M059J (cell line): ENCODE data around the gene CCR9. TPM values are rescaled to one million over a fixed set of nuclear protein-coding genes. Genes with fewer than 3 reads are reported as not detected.
A peak's percentile ranks its signal among the peaks of the same experiment; 100 is the strongest.

Experiments
- DNase-seq: peaks from one replicate; pipeline ENCODE4 v3.0.0-alpha.2; 2012; ENCODE audit warnings: low read depth
- total RNA-seq: library from RNA; depleted of rRNA; stranded (reverse); fragments of >200 nt; shearing (Covaris generic); gene quantifications from 2 replicates; pipeline ENCODE4 v1.2.3, GENCODE V29; 2014

Gene CCR9
- total RNA-seq, 1 experiment from 2014 or later: not detected

GRCh38 chr3:45937206-45938042, 51.1 kb downstream of the CCR9 start:
- no peak for DNase-seq

DNA sequence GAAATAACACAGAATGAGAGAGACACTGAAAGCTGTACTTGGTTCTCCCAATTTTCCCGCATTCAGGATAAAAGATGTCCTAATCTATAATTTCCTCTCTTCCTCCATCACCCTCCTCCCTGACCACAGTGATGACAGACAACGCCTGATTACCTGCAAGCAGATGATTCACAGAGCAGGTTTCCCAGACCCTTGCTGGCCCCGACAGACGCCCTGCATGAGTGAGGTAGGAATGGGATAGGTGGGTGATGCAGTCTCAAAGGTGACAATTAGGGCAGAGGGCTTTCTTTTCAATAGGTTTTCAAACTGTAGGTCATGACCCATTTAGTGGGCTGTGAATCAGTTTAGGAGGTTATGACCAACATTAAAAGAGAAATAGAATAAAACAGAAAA, 51.7 kb downstream of the CCR9 start:
- no peak for DNase-seq

- peak; percentile 79 for DNase-seq
These were observed 52.5 kb downstream of the CCR9 start for GRCh38 chr3:45938864-45939263.

DNA sequence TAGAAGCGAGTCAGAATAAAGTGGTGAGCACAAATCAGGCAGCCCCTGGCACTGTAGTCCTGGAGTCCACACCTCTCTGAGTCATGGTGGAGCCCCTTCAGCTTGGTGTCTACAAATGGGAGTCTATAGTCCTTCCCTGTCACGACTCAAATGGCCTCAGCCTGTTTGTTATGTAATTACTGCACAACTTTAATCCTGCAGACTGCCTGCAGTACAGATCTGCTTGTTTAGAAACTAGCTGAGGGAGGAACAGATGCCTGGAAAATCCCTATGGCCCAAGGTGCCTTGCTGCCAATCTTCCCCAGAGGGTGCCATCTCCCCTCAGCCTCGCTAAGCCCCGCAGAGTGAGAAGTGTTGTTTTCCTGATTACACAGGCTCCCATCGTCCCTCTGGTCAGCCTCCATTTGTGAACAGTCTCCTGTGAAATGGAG, 53.0 kb downstream of the CCR9 start:
- DNase-seq: peak; percentile 22

DNA sequence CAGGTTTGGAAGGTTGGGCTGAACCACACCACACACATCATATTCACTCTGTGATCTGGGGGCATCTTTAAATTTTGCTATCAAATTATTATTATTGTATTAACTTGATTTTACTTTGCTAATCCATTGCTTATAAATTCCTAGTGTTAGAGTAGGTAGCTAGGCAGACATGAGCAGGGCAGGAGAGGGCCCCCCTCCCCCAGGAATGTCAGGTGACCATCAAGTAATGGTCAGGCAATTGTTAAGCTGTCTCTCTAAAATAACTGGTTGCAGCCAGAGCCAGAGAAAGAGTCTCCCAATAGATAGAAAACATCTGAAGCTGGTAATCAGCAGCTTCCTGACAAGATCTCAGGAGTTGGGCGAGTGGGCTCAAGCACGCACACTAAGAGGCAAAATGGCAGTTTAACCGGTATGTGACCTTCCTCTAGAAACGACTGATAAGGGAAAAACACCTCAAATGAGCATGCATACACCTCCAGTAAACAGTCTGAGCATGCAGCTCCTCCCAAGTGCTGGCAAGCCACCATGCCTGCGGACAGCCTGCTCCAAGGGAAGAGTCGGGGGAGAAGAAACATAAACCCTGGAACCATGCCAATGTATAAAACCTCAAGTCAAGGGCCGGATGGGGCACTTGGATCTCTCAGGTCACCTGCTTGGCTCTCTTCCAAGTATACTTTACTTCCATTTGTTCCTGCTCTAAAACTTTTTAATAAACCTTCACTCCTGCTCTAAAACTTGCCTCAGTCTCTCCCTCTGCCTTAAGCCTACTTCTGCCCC, 53.8 kb downstream of the CCR9 start:
- no peak for DNase-seq

- DNase-seq: no peak
These were observed 54.5 kb downstream of the CCR9 start for GRCh38 chr3:45940781-45941365.

DNA sequence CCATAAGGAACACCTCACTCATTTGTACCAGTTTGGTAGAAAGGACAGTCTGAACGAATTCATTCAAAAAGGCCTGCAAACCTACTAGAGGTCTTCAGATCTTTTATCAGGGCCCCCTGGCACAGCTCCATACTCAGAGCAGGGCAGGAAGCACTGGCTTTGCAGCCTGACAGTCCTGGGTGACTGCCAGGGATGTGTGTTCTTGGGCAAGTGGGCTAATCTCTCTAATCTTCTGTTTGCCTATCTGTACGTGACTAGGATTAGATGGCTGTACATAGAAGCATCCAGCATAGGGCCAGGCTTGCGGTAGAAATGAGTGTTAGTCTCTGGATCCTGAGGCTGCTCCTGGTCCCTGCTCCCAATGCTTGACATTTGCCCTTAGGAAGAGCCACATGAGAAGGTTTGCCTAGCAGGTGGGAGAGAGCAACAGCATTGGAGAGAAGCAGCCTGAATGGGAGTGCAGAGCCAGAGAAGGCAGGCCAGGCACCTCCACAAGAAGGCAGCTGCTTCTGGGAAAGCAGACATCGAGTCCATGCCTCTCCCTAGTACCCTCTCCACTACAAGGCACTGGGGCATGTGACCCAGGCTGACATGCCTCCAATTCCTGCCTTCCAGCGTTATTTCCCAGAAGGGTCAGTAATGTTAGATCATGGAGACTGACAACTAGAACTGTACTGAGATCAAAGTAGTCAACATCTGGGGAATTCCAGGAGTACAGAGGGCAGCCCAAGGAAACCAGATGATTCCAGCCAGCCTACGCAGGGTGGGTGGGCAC, 55.9 kb downstream of the CCR9 start:
- DNase-seq: no peak

DNA sequence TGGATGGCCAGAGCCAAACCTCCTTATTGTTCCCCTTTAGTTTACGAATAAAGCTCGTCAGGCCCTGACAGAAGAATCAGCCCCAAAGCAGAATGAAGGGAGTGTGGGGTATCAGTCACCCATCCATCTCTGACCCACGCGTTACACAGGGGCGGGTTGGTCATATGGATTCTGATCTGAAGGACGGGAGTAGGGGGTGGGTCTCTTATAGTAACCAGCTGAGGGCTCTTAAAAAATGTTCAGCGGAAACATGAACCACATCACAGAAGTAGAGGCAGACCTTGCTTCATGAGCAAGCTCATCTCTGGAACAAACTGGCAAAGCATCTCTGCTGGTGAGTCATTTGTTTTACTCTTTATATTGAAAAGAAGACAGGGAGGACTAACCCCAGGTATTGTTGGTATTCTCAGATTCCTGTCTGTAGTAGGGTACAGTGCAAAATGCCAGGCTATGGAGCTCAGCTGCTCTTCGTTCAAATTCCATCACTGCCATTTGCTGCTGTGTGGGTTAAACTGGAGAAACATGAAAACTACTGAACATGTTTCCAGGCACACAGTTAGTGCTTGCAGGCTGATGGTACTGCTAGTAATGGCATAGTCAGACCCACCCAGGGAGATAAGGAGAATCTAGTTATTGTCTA, 57.0 kb downstream of the CCR9 start, which contains the start of gene CXCR6:
TSS of gene CXCR6 (plus strand) at position 258 of the 640 bp plus-strand sequence. CDS start 3,018 bp downstream, outside the sequence.
- DNase-seq: no peak

- DNase-seq: no peak
These were observed 58.7 kb downstream of the CCR9 start for GRCh38 chr3:45944830-45945620.

- DNase-seq: no peak
These were observed 60.0 kb downstream of the CCR9 start for GRCh38 chr3:45946307-45946706.

- no peak for DNase-seq
These were observed 60.5 kb downstream of the CCR9 start for GRCh38 chr3:45946875-45947274.

DNA sequence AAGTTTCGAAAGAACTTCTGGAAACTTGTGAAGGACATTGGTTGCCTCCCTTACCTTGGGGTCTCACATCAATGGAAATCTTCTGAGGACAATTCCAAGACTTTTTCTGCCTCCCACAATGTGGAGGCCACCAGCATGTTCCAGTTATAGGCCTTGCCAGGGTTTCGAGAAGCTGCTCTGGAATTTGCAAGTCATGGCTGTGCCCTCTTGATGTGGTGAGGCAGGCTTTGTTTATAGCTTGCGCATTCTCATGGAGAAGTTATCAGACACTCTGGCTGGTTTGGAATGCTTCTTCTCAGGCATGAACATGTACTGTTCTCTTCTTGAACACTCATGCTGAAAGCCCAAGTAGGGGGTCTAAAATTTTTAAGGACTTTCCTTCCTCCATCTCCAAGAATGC, 61.0 kb downstream of the CCR9 start:
- peak; percentile 41 for DNase-seq

DNA sequence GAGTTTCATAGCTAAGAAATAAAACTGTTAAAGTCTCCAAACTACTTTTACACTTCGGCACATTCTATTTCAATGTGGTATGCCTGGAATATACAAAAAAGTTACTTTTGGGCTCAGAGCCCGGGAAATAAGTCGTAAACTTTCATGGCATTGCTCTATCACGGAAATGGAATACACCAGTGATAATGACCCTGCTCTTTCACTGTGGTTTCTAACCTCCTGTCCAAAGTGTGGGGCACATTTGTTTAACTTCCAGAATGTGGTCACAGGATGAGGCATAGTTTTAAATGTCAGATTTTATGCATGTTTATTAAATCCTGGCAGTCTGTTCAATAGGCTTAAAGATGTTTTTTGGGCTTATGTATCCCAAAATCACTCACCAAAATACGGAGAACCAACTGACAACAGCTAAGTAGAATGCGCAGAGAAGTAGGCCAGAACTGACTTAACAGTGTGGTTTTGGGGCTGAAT, 62.0 kb downstream of the CCR9 start:
- DNase-seq: peak; percentile 87

GRCh38 chr3:45948881-45949280, 62.5 kb downstream of the CCR9 start:
- no peak for DNase-seq

DNA sequence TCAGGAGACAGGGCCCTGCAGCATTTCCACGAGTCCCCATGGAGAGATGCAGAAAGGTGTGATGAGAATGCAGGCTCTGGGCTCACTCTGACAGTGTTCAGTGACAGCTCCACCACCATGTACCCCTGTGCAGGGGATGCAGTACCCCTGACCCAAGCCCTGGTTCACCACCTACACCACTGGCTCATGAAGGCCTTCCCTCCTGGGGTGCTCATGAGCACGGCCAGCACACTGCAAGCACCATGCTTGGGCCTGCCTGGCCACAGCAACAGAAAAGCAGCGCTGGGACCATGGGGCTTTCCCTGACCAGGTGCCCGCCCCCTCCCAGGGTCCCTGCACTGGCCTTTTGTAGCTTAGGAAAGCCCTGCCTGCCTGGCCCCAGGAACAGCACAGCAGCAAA, 63.1 kb downstream of the CCR9 start:
- DNase-seq: no peak

- no peak for DNase-seq
These were observed 63.8 kb downstream of the CCR9 start for GRCh38 chr3:45950131-45950530.

DNA sequence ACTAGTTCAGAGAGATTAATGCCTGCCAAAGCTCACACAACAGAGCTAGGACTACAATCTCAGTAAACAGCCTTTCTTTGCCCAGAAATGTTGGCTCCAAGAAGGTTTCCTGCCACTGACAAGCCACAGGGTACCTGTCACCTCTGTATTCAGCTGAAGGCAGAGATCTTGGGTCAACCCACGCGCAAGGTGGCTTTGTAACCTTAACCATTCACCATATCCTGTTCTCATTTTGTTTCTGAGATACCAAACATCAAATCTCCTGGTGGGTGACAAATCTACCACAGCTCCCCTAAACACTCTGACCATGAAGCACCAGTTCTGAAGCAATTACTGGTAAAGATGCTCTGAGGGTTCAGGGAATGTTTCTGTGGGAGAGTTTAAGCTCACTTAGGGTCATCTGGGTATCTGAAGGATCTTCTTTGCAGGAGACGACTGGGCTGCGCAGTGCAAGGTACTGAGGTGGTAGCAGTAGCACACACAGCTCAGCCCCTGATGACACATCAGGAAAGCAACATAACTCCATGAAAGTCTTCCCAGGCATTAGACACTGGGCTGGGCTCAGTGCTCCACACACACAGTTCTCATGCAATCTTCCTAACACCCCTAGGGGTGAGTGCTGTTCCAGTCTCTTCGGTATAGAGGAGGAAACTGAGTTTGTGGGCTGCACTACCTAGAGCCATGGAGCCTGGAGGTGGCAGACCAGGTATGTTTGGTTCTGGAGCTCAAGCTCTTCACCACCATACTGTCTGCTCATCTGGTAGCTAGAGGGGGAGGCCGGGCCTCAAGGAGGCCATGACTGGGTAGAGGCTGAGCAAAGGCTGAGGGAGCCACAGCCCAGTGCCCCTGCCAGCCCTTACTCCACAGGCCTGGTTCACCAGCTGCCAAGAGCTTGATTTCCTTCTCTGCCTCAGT, 64.6 kb downstream of the CCR9 start:
- no peak for DNase-seq

- DNase-seq: no peak
These were observed 65.6 kb downstream of the CCR9 start for GRCh38 chr3:45951946-45952345.

DNA sequence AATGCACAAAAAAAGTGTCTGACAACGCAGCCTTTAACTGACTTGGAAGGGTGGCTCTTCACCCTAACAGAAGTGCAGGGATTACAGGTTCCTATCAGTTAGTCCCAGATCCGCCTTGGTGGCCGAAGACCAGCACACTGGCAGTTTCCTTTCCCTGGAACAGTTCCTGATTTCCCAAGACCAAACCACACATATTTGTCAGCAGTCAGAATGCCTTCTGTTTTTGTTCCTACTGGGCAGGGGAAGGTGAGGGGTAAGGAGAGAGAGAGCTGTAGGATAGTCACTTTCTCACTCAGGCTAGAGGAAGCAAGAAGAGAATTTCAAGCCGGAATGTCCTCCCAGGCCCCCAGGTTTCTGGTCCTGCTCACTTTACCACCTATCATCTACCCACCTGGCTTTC, 66.1 kb downstream of the CCR9 start:
- peak; percentile 21 for DNase-seq
